Calu3 (cell line): ENCODE results near the gene RAB37. TPM values are rescaled to one million over a fixed set of nuclear protein-coding genes. Genes with fewer than 3 reads are reported as not detected.

Experiments
- BruUV-seq: library from RNA; stranded (reverse); fragments of 400-500 nt; replicated peaks from 2 replicates; lab custom pipeline; 2021; lab: Mats Ljungman, UMichigan
- CTCF ChIA-PET: fragments of 300-600 bp; sonication (Branson Sonifier 250); formaldehyde crosslinking; loops from one replicate; lab custom pipeline; 2022; ENCODE audit warnings: antibody characterized with exemption; lab: Charles Lee
- DNase-seq: peaks from one replicate; pipeline ENCODE4 v3.0.0; 2022
- H3K27ac Mint-ChIP-seq: one replicate; pipeline ENCODE4 v1.8.0; 2022; ENCODE audit warnings: mixed read lengths; ENCODE audit not compliant: unreplicated experiment
- H3K27me3 Mint-ChIP-seq: one replicate; pipeline ENCODE4 v1.8.0; 2022; ENCODE audit warnings: mixed read lengths; ENCODE audit not compliant: unreplicated experiment
- H3K36me3 Mint-ChIP-seq: one replicate; pipeline ENCODE4 v1.8.0; 2022; ENCODE audit warnings: mild to moderate bottlenecking, moderate library complexity, mixed read lengths; ENCODE audit not compliant: insufficient read depth, unreplicated experiment
- H3K4me1 Mint-ChIP-seq: one replicate; pipeline ENCODE4 v1.8.0; 2022; ENCODE audit warnings: mild to moderate bottlenecking, low read depth, mixed read lengths; ENCODE audit not compliant: unreplicated experiment
- H3K4me3 Mint-ChIP-seq: one replicate; pipeline ENCODE4 v1.8.0; 2022; ENCODE audit warnings: mild to moderate bottlenecking, low read depth, moderate library complexity, mixed read lengths; ENCODE audit not compliant: unreplicated experiment
- H3K9me3 Mint-ChIP-seq: one replicate; pipeline ENCODE4 v1.8.0; 2022; ENCODE audit warnings: low read depth, mixed read lengths; ENCODE audit not compliant: unreplicated experiment
- intact Hi-C: fragments of 100-400 bp; cut with micrococcal nuclease; formaldehyde crosslinking; loops from one replicate; pipeline ENCODE4 v1.10.0; 2022; ENCODE audit not compliant: unreplicated experiment
- total RNA-seq: library from RNA; stranded (reverse); gene quantifications from 2 replicates; pipeline ENCODE4 v1.2.3, GENCODE V29; 2022
- TF ChIP-seq, protein P1 (sequence below): fragments of 200-600 bp; IDR thresholded peaks from one replicate; pipeline ENCODE4 v1.8.0; 2022; ENCODE audit warnings: antibody characterized with exemption; ENCODE audit not compliant: unreplicated experiment

RAB37 gene
- total RNA-seq, 1 experiment from 2014 or later: 0.21 TPM

DNA sequence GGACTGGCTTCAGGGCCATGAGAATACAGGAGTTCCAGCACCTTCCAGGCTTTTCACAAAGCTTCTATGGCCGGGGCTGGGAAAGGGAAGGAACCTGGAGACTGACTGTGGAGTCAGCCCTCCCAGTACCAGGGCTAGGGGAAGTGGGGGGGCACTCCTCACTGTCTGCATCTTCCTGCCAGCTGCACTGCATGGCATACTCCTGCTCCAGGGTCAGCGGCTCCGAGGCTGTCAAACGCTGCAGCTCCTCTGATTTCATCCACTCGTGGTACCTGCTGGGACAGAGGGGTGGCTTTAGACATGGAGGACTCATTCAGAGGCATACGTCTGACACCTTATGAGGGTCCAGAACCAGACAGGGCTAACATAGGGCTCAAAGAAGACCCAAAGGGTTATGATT is 36.4 kb downstream of the RAB37 start:
- BruUV-seq: no TSS peak
- H3K27ac Mint-ChIP-seq: no peak overlapping the region

DNA sequence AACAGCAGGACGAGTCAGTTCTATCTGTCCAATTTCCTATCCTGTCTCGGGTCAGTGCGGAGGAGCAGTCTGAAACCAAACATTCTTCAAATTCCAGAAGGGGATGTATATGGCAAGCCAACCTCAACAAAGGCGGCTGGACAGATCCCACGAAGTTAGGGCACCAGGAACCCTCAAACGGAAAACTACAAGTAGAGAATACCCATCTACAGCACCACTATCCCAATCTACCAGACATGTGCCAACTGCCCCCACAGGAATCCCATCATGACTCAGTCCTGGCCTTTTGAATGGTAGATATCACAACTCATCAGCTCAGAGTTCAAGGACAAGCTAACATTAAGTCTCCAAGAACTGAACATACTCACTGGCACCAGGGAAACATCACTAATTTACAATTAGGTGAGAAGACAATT is 36.8 kb downstream of the RAB37 start:
- Mint-ChIP-seq H3K4me3 (no peak overlapping the region), H3K4me1 (peaks cover 30% of the 10 kb centered on the region)
- BruUV-seq: no TSS peak

More for the DNA sequence above, 36.4 kb downstream of the RAB37 start:
- H3K27me3 Mint-ChIP-seq: no peaks in the 10 kb centered on the region
- CTCF ChIA-PET: interaction anchor here (1.0 kb wide), 1 partner anchor 17 kb away, joined by 5 read pairs; no protein-coding TSS in a partner anchor
- peaks cover 35% of the 10 kb centered on the region for H3K4me1 Mint-ChIP-seq
- H3K9me3 Mint-ChIP-seq: no peaks in the 10 kb centered on the region
- intact Hi-C loops: no loop called here
- no peak overlapping the region for H3K4me3 Mint-ChIP-seq
- DNase-seq: no peak
- TF ChIP-seq, protein P1, sequence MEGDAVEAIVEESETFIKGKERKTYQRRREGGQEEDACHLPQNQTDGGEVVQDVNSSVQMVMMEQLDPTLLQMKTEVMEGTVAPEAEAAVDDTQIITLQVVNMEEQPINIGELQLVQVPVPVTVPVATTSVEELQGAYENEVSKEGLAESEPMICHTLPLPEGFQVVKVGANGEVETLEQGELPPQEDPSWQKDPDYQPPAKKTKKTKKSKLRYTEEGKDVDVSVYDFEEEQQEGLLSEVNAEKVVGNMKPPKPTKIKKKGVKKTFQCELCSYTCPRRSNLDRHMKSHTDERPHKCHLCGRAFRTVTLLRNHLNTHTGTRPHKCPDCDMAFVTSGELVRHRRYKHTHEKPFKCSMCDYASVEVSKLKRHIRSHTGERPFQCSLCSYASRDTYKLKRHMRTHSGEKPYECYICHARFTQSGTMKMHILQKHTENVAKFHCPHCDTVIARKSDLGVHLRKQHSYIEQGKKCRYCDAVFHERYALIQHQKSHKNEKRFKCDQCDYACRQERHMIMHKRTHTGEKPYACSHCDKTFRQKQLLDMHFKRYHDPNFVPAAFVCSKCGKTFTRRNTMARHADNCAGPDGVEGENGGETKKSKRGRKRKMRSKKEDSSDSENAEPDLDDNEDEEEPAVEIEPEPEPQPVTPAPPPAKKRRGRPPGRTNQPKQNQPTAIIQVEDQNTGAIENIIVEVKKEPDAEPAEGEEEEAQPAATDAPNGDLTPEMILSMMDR: no peak
- peaks cover 74% of the 10 kb centered on the region for H3K36me3 Mint-ChIP-seq

DNA sequence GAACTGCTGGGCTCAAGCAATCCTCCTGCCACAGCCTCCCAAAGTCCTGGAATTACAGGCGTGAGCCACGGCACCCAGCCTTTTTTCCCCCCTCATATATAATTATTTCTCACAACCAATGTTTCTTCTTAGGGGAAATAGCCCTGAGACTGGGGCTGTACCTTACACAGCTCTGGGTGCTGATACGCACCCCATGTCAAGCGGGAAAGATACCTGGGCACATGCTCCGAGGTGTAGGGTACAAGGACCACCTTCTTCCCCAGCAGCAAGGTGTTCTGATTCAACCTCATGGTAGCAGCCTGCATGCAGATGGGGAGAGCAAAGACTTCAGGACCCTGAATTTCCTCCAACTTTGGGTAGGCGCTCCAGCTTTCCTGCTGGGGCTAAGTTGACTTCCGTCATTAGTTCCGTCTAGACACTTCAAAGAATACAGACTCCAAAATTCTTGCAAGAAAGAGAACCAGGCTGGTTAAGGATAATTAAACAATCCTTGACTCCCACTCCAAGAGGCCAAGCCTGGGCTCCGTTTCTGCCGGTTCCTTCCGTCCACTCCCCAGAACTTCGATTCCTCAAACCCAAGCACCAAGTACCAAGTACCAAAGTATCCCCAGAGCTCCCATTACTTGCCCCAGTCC is 38.5 kb downstream of the RAB37 start:
- TF ChIP-seq, protein P1: no peak
- H3K27ac Mint-ChIP-seq: peak overlapping the region; percentile 93
- H3K9me3 Mint-ChIP-seq: no peaks in the 10 kb centered on the region
- intact Hi-C loops: no loop called here
- no peaks in the 10 kb centered on the region for H3K27me3 Mint-ChIP-seq
- CTCF ChIA-PET: interaction anchor here (1.2 to 1.7 kb wide), 4 partner anchors 16 to 118 kb away, joined by 3 to 6 read pairs (median 4); no protein-coding TSS in a partner anchor
- H3K36me3 Mint-ChIP-seq: peaks cover 53% of the 10 kb centered on the region
- no peak for DNase-seq
- peaks cover 15% of the 10 kb centered on the region for H3K4me1 Mint-ChIP-seq
- H3K4me3 Mint-ChIP-seq: peak overlapping the region; percentile 98
- BruUV-seq: TSS peak; percentile 80

More for the DNA sequence above, 36.8 kb downstream of the RAB37 start:
- DNase-seq: no peak
- no peaks in the 10 kb centered on the region for H3K9me3 Mint-ChIP-seq
- CTCF ChIA-PET: interaction anchor here (1.0 kb wide), 1 partner anchor 17 kb away, joined by 5 read pairs; no protein-coding TSS in a partner anchor
- no peak overlapping the region for H3K27ac Mint-ChIP-seq
- H3K36me3 Mint-ChIP-seq: peaks cover 69% of the 10 kb centered on the region
- intact Hi-C loops: no loop called here
- H3K27me3 Mint-ChIP-seq: no peaks in the 10 kb centered on the region
- TF ChIP-seq, protein P1: no peak

DNA sequence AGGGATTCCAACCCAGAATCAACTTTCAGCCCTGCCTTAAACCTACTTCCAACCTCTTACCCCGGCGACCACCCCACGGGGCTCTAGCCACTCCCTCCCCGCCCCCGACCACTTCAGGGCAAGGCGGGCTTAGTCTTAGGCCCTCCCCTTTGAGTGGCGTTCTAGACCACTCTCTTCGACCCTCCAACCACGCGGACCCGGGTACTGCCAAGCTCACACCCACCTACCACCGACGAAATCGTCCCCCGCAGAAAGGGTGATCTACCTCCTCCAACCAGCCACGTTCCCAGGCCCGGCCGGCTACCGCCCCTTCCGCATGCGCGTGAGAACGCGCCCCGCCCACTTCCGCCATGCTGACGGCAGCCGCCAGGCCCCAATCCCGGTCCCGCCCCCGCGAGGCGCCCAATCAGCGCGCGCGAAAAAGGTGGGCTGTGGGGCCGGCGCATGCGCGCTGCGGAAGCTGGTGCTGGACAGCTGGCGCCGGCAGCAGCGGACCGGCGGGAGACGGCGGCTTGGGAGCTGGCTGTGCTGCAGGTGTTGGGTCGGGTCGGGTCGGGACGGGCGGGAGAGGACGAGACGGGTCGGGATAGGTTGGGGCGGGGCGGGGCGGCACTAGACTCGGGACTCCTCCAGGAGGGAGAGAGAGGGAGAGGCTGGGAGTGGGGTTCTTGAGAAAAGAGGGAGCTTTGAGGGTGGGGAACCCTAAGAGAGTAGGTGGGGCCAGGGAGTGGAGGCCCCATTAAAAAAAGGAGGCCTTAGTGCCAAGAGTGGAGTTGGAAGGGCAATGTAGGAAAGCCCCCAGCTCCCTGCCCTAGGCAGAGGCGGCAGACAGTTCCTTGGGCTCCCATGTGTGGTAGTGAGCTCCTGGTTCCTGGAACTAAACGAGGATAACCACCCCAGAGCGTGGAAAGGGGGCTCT is 39.2 kb downstream of the RAB37 start, which contains the start of gene NAT9:
NAT9 (minus strand) TSS at position 302 of the 919 bp plus-strand sequence. CDS start 647 bp downstream, outside the sequence.
- H3K9me3 Mint-ChIP-seq: no peaks in the 10 kb centered on the region
- BruUV-seq: no TSS peak
- intact Hi-C loops: no loop called here
- CTCF ChIA-PET: interaction anchor here (0.7 to 1.7 kb wide), 9 partner anchors 15 to 138 kb away, joined by 3 to 6 read pairs (median 4); no protein-coding TSS in a partner anchor
- TF ChIP-seq, protein P1: no peak
- H3K4me3 Mint-ChIP-seq: peak within 1 kb of the TSS; percentile 98
- H3K27me3 Mint-ChIP-seq: no peaks in the 10 kb centered on the region
- H3K27ac Mint-ChIP-seq: peak within 1 kb of the TSS; percentile 93
- H3K36me3 Mint-ChIP-seq: peaks cover 46% of the 10 kb centered on the region
- DNase-seq: peak; percentile 99
- H3K4me1 Mint-ChIP-seq: peaks cover 10% of the 10 kb centered on the region
